ENCODE measurements around the gene TIMM17B.

DNA sequence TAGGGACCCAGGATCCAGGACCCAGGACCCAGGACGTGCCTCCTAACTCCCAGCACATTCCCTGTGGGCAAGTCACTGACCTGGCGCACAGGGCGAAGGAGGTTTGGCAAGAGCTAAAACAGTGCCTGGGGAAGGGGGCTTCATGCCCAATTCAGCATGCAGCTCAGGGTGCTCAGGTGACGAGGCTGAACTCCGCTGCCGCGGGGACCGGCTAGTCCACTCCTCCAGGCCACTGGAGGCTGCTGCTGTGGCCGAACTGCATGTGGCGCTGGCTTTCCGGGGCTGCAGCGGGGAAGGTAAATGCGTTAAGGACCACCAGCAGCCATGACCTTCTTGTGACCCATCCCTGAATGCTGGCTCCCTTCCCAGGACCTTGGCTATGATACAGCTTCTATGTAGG, 26.2 kb upstream of the TIMM17B start:
- TF ChIP-seq POLR2A (IDR thresholded peaks at IDR 0.05; ENCODE audit: low read length) (no peak), GATA1 (IDR thresholded peaks at IDR 0.05; ENCODE audit: low read depth, low read length) (no peak)
